ENCODE data around the gene BRPF3. TPM values are rescaled to one million over a fixed set of nuclear protein-coding genes. Genes with fewer than 3 reads are reported as not detected.

Gene BRPF3
- total RNA-seq, result 6.8 and 7.6 TPM in 2 replicates

DNA sequence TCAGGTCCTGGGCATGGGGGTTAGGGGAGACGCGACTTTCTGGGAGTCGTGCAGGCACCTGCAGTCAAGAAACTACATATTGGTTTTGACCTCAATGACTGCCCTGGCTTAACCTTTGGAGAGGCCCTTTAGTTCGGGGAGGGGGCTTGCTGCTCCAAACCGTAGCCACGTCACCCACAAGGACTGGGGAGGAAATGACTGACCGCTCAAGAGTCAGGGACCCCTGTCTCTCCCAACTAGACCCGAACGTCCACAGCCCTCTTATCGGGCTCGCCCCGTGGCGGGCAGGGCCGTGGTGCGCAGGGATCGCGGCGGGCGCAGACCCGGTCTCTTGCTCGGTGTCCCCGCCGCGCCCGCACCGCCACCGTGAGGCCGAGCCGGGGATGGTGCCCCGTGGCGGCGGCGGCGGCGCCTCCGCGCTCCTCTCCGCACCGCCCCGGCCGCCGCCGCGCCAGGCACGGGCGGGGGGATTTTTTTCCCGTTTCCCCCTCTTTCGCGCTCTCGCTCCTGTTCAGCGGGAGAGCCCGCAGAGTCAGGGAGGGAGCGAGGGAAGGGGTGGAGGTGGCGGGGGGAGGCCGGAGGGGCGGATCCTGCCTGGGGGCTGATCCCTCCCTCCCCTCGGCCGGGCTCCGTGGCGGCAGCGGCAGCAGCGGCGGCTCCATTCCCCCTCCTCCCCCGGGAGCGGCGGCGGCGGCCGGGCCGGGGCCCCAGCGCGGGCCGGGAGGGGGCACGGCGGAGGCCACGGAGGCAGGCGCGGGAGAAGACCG is at the start of gene BRPF3:
TSS of gene BRPF3 (plus strand) at position 632 of the 767 bp plus-strand sequence. CDS start 3,579 bp downstream, outside the sequence.

DNA sequence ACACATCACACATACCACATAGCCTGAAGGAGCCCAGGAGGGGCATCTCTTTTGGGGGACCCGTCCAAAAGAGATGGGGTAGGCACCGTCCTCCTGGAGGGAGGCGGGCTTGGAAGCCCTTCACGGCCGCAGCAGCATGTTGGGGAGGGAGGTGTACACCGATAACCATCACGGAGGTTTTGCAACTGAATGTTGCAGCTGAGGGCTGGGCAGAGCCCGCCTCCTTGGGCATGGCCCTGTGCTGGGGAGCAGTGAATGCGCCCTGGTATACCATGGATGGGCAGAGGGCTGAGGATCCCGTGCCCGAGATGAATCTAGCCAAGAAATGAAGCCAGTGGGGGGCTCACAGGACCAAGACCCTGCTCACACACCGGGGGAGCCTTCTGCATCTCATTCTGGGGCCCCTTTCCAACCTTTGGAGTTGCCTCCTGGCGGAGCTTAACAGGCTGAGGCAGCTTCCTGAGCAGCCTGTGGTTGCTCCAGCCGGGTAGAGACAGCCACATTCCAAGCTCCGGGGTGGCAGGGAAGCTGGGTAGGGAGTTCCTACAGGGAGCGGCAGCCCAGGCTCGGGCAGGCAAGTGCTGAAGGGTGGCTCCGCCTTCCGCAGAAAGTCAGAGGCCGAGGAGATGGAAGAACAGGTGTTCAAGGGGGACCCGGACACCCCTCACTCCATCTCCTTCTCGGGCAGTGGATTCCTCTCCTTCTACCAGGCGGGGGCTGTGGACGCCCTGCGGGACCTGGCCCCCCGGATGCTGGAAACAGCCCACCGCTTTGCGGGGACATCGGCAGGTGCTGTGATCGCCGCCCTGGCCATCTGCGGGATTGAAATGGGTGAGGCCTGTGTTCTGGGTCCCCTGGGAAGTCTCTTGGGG is 73.5 kb downstream of the BRPF3 start, which contains the start of gene PNPLA1:
TSS of gene PNPLA1 (plus strand) at position 227 of the 872 bp plus-strand sequence. CDS start at position 627, 400 bp downstream.

Other genes with a start within 250 kb of the BRPF3 start
- not detected in 2 replicates for gene SLC26A8, start 172.1 kb upstream of the BRPF3 start, total RNA-seq
- 38.4 and 40.1 TPM in 2 replicates for gene MAPK14, start 168.9 kb upstream of the BRPF3 start, total RNA-seq
- gene MAPK13, start 66.2 kb upstream of the BRPF3 start, total RNA-seq, result 3.4 and 5.5 TPM in 2 replicates
- not detected in 2 replicates for gene PNPLA1, start 73.3 kb downstream of the BRPF3 start, total RNA-seq
- not detected in 2 replicates for gene BNIP5, start 140.1 kb downstream of the BRPF3 start, total RNA-seq
- gene ETV7, start 190.9 kb downstream of the BRPF3 start, total RNA-seq, result not detected in 2 replicates
- 0.09 and 0.11 TPM in 2 replicates for gene PXT1, start 246.1 kb downstream of the BRPF3 start, total RNA-seq
- 132 and 149 TPM in 2 replicates for gene KCTD20, start 246.3 kb downstream of the BRPF3 start, total RNA-seq

All from dermis lymphatic vessel endothelial cell (primary cell).